DMS114 treated with DMSO at 0.1 percent for 48 hours (cell line): ENCODE results near the gene EPO.
"Not testable (repeated sequence)": the region's sequence is repeated elsewhere in the genome, so short reads cannot be mapped to it uniquely, and the experiment has no call there.

Experiments
- DNase-seq: peaks from one replicate; lab custom pipeline; 2025; ENCODE audit not compliant: unreplicated experiment; lab: John Stamatoyannopoulos, UW

Gene EPO

DNA sequence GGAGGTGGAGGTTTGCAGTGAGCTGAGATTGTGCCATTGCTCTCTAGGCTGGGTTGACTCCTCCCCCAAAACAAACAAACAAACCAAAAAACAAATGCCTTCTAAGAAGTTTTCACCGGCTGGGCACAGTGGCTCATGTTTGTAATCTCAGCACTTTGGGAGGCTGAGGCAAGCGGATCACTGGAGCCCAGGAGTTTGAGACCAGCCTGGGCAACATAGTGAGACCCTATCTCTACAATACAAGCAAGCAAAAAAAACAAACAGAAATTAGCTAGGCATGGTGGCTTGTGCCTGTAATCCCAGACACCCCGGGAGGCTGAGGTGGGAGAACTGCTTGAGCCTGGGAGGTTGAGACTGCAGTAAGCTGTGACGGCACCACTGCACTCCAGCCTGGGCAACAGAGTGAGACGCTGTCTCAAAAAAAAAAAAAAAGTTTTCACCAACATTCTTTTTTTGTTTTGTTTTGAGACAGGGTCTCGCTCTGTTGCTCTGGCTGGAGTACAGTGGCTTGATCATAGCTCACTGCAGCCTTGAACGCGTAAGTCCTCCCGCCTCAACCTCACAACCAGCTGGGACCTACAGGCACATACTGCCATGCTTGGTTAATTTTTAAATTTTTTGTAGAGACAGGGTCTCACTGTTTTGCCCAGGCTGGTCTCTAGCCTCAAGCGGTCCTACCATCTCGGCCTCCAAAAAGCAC, 11.8 kb downstream of the EPO start:
- no peak for DNase-seq

DNA sequence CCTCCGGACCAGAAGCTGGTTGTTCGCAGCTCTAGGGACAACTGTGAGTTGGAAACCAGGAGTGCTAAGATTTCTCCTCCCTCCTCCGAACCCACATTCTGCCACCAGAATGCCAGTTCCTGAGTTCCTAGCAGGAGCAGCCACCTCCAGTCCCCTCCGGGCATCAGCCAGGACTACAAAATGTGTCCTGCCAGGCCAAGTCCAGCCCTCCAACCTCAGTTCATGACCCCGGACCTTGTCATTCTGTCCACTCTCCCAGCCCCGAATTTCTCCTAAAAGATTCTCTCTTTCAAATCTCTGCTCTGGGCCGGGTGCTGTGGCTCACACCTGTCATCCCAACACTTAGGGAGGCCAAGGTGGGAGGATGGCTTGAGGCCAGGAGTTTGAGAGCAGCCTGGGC, 15.5 kb downstream of the EPO start:
- no peak for DNase-seq

DNA sequence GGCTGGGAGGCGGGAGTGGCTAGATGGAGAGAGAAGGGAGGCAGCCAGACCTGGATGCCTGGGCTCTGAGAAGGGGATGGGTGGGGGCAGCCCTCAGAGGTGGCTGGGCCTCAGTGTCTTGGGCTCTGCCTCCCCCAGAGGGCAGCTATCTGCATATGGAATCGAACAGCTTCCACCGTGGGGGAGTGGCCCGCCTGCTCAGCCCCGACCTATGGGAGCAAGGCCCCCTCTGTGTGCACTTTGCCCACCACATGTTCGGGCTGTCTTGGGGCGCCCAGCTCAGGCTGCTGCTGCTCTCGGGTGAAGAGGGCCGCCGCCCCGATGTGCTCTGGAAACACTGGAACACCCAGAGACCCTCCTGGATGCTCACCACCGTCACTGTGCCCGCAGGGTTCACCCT, 16.4 kb downstream of the EPO start:
- DNase-seq, result no peak

DNA sequence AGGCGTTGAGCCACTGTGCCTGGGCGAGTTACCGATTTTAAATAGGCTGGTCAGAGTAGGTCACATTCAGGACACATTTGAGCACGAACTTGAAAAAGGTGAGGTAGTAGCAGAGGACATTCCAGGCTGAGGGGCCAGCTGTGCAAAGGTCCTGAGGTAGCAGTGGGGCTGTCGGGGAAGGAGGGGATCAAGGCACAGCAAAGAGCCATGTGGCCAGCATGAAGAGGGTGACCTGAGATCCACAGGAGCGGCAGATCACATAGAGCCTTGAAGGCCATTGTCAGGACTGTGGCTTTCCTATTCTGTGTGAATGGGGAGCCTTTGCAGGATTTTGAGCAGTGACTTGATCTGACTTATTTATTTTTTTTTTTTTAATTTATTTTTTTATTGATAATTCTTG, 19.7 kb downstream of the EPO start:
- DNase-seq, result no peak

DNA sequence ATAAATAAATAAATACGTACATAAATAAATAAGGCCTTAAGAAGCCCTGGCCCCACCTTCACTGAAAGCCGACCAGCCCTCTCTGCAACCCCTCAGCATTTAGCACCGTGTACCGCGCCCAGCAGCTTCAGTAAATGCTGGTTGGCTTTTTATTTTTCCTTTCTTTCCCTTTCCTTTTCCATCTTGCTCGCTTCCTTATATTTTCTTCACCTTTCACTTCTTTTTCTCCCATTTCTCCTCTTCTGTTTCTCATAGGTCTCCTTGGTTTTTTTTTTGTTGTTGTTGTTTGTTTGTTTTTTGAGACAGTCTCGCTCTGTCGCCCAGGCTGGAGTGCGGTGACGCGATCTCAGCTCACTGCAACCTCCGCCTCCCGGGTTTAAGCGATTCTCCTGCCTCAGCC, 24.3 kb downstream of the EPO start:
- no peak for DNase-seq

- peak; percentile 83 for DNase-seq
Measured at GRCh38 chr7:100745184-100745583, 24.9 kb downstream of the EPO start.

DNA sequence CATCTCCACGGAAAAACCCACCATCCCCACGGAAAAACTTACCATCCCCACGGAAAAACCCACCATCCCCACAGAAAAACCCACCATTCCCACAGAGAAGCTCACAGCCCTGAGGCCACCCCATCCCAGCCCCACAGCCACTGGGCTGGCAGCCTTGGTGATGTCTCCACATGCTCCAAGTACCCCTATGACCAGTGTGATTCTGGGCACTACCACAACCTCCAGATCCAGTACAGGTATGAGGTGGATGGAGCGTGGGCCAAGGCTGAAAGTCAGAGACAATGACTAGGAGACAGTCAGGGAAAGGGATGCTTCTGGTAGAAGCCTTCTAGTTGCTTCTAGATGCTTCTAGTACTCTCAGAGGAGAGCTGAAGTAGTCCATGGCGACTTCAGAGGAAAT, 32.7 kb downstream of the EPO start:
- DNase-seq, result no peak

DNA sequence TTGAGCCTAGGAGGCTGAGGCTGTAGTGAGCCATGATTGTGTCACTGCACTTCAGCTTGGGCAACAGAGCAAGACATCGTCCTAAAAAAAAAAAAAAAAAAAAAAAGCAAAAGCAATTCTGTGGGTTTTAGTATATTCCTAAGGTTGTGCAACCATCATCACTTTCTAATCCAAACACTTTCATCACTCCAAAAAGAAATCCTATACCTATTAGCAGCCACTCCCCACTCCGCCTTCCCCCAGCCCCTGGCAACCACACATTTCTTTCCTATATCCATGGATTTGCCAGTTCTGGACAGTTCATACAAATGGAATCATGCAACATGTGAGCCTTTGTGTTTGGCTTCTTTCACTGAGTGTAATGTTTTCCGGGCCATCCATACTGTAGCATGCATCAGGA, 33.5 kb downstream of the EPO start:
- no peak for DNase-seq

DNA sequence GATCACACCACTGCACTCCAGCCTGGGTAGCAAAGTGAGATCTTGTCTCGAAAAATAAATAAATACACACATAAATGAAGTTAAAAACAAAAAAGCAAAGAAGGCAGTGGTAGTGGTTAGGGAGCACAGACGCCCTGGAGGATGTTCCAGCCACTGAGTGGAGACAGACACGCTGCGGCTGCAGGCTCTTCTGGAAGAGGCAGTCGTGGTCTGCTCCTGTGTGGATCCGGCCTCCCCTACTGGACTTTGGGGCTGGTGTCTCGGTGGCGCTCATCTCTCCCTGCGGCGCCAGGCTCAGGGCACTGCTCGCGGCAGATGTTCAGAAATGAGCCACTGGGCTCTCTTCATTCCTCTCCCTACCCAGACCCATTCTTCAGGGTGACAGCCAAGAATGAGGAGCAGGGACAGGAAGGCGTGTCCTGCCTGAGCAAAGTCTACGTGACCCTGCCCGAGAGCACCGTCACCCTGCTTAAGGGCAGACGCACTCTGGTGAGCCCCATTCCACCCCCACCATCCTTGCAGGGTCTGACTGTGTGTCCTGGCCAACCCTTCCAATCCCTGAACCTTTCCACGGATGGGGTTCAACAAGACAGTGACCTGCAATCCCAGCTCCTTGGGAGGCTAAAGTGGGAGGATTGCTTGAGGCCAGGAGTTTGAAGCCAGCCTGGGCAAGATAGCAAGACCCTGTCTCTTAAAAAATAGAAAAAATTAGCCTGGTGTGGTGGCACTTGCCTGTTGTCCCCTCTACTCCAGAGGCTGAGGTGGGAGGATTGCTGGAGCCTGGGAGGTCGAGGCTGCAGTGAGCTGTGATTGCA, 39.3 kb downstream of the EPO start:
- DNase-seq, result no peak

DNA sequence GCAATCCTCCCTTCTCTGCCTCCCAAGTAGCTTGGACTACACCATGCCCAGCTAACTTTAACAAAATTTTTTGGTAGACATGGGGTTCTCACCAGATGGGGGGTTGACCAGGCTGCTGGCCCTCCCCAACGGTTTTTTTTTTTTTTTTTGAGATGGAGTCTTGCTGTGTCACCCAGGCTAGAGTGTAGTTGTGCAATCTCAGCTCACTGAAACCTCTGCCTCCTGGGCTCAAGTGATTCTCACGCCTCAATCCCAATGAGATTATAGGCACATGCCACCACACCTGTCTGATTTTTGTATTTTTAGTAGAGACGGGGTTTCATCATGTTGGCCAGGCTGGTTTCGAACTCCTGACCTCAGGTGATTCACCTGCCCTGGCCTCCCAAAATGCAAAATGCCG, 42.6 kb downstream of the EPO start:
- not testable (repeated sequence) for DNase-seq

- DNase-seq, result no peak
Measured at GRCh38 chr7:100763556-100764140, 43.4 kb downstream of the EPO start.

DNA sequence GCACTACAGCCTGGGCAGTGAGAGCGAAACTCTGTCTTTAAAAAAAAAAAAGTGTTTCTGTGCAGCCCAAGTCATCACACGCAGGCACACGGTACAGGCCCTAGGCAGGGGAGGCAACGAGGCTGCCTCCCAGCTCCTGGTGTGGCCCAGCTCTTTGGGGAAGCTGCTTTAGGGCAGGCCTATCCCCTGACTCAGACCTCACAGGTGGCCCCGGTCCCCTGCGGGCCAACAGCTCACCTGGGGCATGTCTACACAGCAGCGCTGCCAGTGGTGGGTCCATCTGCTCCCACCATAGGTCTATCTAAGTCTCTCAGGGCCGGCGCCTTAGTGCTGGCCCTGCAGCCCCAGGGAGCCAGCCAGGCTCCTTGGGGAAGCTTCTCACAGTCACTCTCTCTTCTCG, 44.6 kb downstream of the EPO start:
- no peak for DNase-seq

- DNase-seq, result no peak
Measured at GRCh38 chr7:100765250-100765649, 45.0 kb downstream of the EPO start.

- no peak for DNase-seq
Measured at GRCh38 chr7:100768784-100769183, 48.5 kb downstream of the EPO start.
